H9 (cell line): ENCODE data around the gene AP2A2. TPM values are rescaled to one million over a fixed set of nuclear protein-coding genes. Genes with fewer than 3 reads are reported as not detected.
A peak's percentile ranks its signal among the peaks of the same experiment; 100 is the strongest.

Experiments used
- DNase-seq: peaks from one replicate; pipeline ENCODE4 v3.0.0-alpha.2; 2017
- H2AFZ ChIP-seq: one replicate; pipeline ENCODE4 v1.6.1; 2013; ENCODE audit warnings: mild to moderate bottlenecking, low read length, control low read depth, moderate library complexity
- H2AK5ac ChIP-seq: 2 replicates; pipeline ENCODE4 v1.6.1; 2013; ENCODE audit warnings: low read length, control low read depth, mixed read lengths; ENCODE audit not compliant: insufficient read length
- H2BK120ac ChIP-seq: one replicate; pipeline ENCODE4 v1.6.1; 2013; ENCODE audit warnings: low read depth, mild to moderate bottlenecking, low read length, control low read depth, inconsistent platforms; ENCODE audit not compliant: poor library complexity, severe bottlenecking
- H2BK12ac ChIP-seq: 2 replicates; pipeline ENCODE4 v1.6.1; 2013; ENCODE audit warnings: low read length, control low read depth, mixed read lengths, low read depth; ENCODE audit not compliant: insufficient read length
- H2BK15ac ChIP-seq: 2 replicates; pipeline ENCODE4 v1.6.1; 2013; ENCODE audit warnings: low read depth, low read length, control low read depth
- H2BK20ac ChIP-seq: one replicate; pipeline ENCODE4 v1.6.1; 2013; ENCODE audit warnings: low read depth, mild to moderate bottlenecking, low read length, control low read depth, inconsistent platforms; ENCODE audit not compliant: poor library complexity, severe bottlenecking
- H2BK5ac ChIP-seq: 2 replicates; pipeline ENCODE4 v1.6.1; 2013; ENCODE audit warnings: low read length, control low read depth, mixed read lengths; ENCODE audit not compliant: insufficient read length
- H3K14ac ChIP-seq: 2 replicates; pipeline ENCODE4 v1.6.1; 2013; ENCODE audit warnings: low read length, control low read depth; ENCODE audit not compliant: insufficient read depth
- H3K18ac ChIP-seq: 2 replicates; pipeline ENCODE4 v1.6.1; 2013; ENCODE audit warnings: low read depth, mild to moderate bottlenecking, mixed read lengths, low read length, control low read depth; ENCODE audit not compliant: insufficient read length
- H3K23ac ChIP-seq: 2 replicates; pipeline ENCODE4 v1.6.1; 2013; ENCODE audit warnings: low read length, control low read depth, mixed read lengths, low read depth; ENCODE audit not compliant: insufficient read length
- H3K23me2 ChIP-seq: 2 replicates; pipeline ENCODE4 v1.6.1; 2013; ENCODE audit warnings: low read depth, mild to moderate bottlenecking, mixed read lengths, low read length, control low read depth; ENCODE audit not compliant: insufficient read length, poor library complexity, severe bottlenecking
- H3K27ac ChIP-seq: 2 replicates; pipeline ENCODE4 v1.5.1; 2013; ENCODE audit warnings: low read length, control low read depth, mixed read lengths, low read depth; ENCODE audit not compliant: insufficient read length
- H3K27me3 ChIP-seq: 2 replicates; pipeline ENCODE4 v1.6.1; 2013; ENCODE audit warnings: low read length, control low read depth, inconsistent platforms; ENCODE audit not compliant: insufficient read depth
- H3K4ac ChIP-seq: 2 replicates; pipeline ENCODE4 v1.6.1; 2013; ENCODE audit warnings: low read depth, mild to moderate bottlenecking, control low read depth, inconsistent platforms, low read length, moderate library complexity
- H3K4me1 ChIP-seq: 2 replicates; pipeline ENCODE4 v1.6.1; 2013; ENCODE audit warnings: low read length, control low read depth, inconsistent platforms; ENCODE audit not compliant: insufficient read depth
- H3K4me2 ChIP-seq: 2 replicates; pipeline ENCODE4 v1.6.1; 2013; ENCODE audit warnings: low read length, control low read depth, mixed read lengths; ENCODE audit not compliant: insufficient read length, insufficient read depth
- H3K56ac ChIP-seq: 2 replicates; pipeline ENCODE4 v1.6.1; 2013; ENCODE audit warnings: low read depth, mild to moderate bottlenecking, mixed read lengths, low read length, control low read depth; ENCODE audit not compliant: insufficient read length
- H3K79me1 ChIP-seq: 2 replicates; pipeline ENCODE4 v1.6.1; 2013; ENCODE audit warnings: low read depth, mild to moderate bottlenecking, moderate library complexity, low read length, control low read depth, inconsistent platforms; ENCODE audit not compliant: insufficient read depth, poor library complexity, severe bottlenecking
- H3K79me2 ChIP-seq: 2 replicates; pipeline ENCODE4 v1.6.1; 2013; ENCODE audit warnings: low read length, control low read depth, inconsistent platforms; ENCODE audit not compliant: insufficient read depth
- H3K9ac ChIP-seq: 2 replicates; pipeline ENCODE4 v1.6.1; 2013; ENCODE audit warnings: low read length, control low read depth, mixed read lengths; ENCODE audit not compliant: insufficient read length; ENCODE audit errors: extremely low read depth
- H3K9me3 ChIP-seq: one replicate; pipeline ENCODE4 v1.6.1; 2013; ENCODE audit warnings: low read depth, low read length, inconsistent platforms; ENCODE audit not compliant: control insufficient read depth
- H3T11ph ChIP-seq: one replicate; pipeline ENCODE4 v1.6.1; 2013; ENCODE audit warnings: mild to moderate bottlenecking, low read length, control low read depth, inconsistent platforms
- H4K20me1 ChIP-seq: one replicate; pipeline ENCODE4 v1.6.1; 2013; ENCODE audit not compliant: control insufficient read depth, insufficient read length, insufficient read depth
- H4K5ac ChIP-seq: 2 replicates; pipeline ENCODE4 v1.6.1; 2013; ENCODE audit warnings: low read depth, mild to moderate bottlenecking, mixed read lengths, low read length, control low read depth; ENCODE audit not compliant: insufficient read length
- H4K8ac ChIP-seq: replicated peaks from 2 replicates; pipeline ENCODE4 v1.6.1; 2013; ENCODE audit warnings: low read length, control low read depth, mixed read lengths, low read depth; ENCODE audit not compliant: insufficient read length
- H4K91ac ChIP-seq: 2 replicates; pipeline ENCODE4 v1.6.1; 2013; ENCODE audit warnings: low read depth, mild to moderate bottlenecking, moderate library complexity, mixed read lengths, low read length, control low read depth; ENCODE audit not compliant: insufficient read length
- H3K27ac Mint-ChIP-seq, 3 experiments: 2 replicates in 2 of 3; 3 replicates in 1 of 3; pipeline ENCODE4 v1.8.0; 2020 to 2021; ENCODE audit warnings: mixed read lengths in 3 of 3, mild to moderate bottlenecking in 1 of 3, moderate library complexity in 1 of 3
- H3K27me3 Mint-ChIP-seq: 2 replicates; pipeline ENCODE4 v1.8.0; 2021; ENCODE audit warnings: low read depth, mild to moderate bottlenecking, moderate library complexity, mixed read lengths
- H3K36me3 Mint-ChIP-seq, 3 experiments: 2 replicates in 2 of 3; 3 replicates in 1 of 3; pipeline ENCODE4 v1.8.0; 2020 to 2021; ENCODE audit warnings: low read depth in 3 of 3, mixed read lengths in 3 of 3; ENCODE audit not compliant: insufficient read depth in 1 of 3
- H3K4me1 Mint-ChIP-seq, 2 experiments: 2 replicates each; pipeline ENCODE4 v1.8.0; 2020; ENCODE audit warnings: mixed read lengths in 2 of 2
- H3K4me3 Mint-ChIP-seq, 2 experiments: 2 replicates in 1 of 2; 3 replicates in 1 of 2; pipeline ENCODE4 v1.8.0; 2020 to 2021; ENCODE audit warnings: mild to moderate bottlenecking in 2 of 2, mixed read lengths in 2 of 2, moderate library complexity in 1 of 2
- H3K9me3 Mint-ChIP-seq, 2 experiments: 2 replicates in 1 of 2; 3 replicates in 1 of 2; pipeline ENCODE4 v1.8.0; 2020; ENCODE audit warnings: mild to moderate bottlenecking in 2 of 2, mixed read lengths in 2 of 2, moderate library complexity in 1 of 2
- CTCF ChIP-seq: fragments of 200-600 bp; sonication (generic); conservative IDR thresholded peaks from 3 replicates; pipeline ENCODE4 v1.8.0; 2021; ENCODE audit warnings: antibody characterized with exemption, mild to moderate bottlenecking
- WGBS: extraction: QIAGEN DNeasy Blood & Tissue Kit; methylation state at CpG from one replicate; pipeline ENCODE4 v1.1.7; 2013; ENCODE audit warnings: missing lambda C conversion rate, low lambda C conversion rate, mixed read lengths; ENCODE audit not compliant: insufficient read length; ENCODE audit errors: extremely low coverage; 5-methylcytosine and 5-hydroxymethylcytosine counted together
- total RNA-seq: library from RNA; stranded (reverse); gene quantifications from 2 replicates; pipeline ENCODE4 v1.2.1, GENCODE V29; 2021

Gene AP2A2
- total RNA-seq, 1 experiment from 2014 or later, result 53.7 TPM

DNA sequence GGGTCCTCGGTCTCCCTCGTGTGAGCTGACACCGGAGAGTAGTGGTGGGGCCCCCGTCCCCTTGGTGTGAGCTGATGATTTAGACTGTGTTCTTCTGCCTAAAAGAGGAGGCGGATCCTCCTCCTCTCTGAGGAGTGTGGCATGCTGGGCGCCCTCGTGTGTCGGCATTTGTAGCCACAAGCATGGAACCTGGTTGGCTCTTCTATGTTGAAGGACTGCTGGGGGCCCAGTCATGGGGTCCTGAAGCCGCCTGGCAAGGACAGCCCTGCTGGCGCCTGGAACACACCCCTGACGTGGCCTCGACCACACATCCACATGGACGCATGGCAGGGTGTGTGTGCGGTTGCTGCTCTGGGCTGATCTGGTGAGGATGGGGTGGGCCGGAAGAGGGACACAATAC is 50.2 kb downstream of the AP2A2 start:
- H3K18ac ChIP-seq, result no peak overlapping the region
- no peak overlapping the region for H3K4ac ChIP-seq
- H2BK15ac ChIP-seq, result no peak overlapping the region; the same call in 1 of the 2 replicates
- Mint-ChIP-seq H3K36me3 (peaks cover 17 to 76% (median 66%) of the 10 kb centered on the region in 3 experiments; a peak in 6 of 7 replicates), H3K27me3 (no peaks in the 10 kb centered on the region), H3K9me3 (no peaks in the 10 kb centered on the region), H3K4me1 (peaks cover 14 to 16% of the 10 kb centered on the region in 2 experiments), H3K27ac (peak overlapping the region in 2 of 3 experiments; percentile 80 to 89; a peak in 3 of 7 replicates), H3K4me3 (no peak overlapping the region)
- H3K56ac ChIP-seq, result no peak overlapping the region
- no peak overlapping the region for H4K5ac ChIP-seq
- H4K8ac ChIP-seq, result no peak overlapping the region
- no peak overlapping the region for H2AFZ ChIP-seq
- H3K9ac ChIP-seq, result no peak overlapping the region
- no peaks in the 10 kb centered on the region for H4K20me1 ChIP-seq
- H3K23ac ChIP-seq, result no peak overlapping the region
- H3K79me1 ChIP-seq, result peaks cover 2% of the 10 kb centered on the region
- no peak overlapping the region for H4K91ac ChIP-seq
- no peaks in the 10 kb centered on the region for H3K79me2 ChIP-seq
- H2AK5ac ChIP-seq, result no peak overlapping the region
- H3K27me3 ChIP-seq, result no peaks in the 10 kb centered on the region
- H3K27ac ChIP-seq, result no peak overlapping the region
- DNase-seq, result peak; percentile 76
- no peak overlapping the region for H3T11ph ChIP-seq
- H3K4me1 ChIP-seq, result no peaks in the 10 kb centered on the region
- no peak overlapping the region for H2BK12ac ChIP-seq
- no peak overlapping the region for H2BK20ac ChIP-seq
- no peak overlapping the region for H2BK120ac ChIP-seq
- H3K4me2 ChIP-seq, result no peak overlapping the region
- no peaks in the 10 kb centered on the region for H3K9me3 ChIP-seq
- no peaks in the 10 kb centered on the region for H3K23me2 ChIP-seq
- TF ChIP-seq CTCF, result peak; percentile 63
- peak overlapping the region; percentile 51; the same call in 1 of the 2 replicates for H3K14ac ChIP-seq
- no peak overlapping the region for H2BK5ac ChIP-seq
- WGBS, result no CpG with 5 or more reads among the region's 15 CpGs
